Muscle of back (tissue), 11 donors: Measurements from ENCODE around the gene ZNF474. TPM values are rescaled to one million over a fixed set of nuclear protein-coding genes. Genes with fewer than 3 reads are reported as not detected.

Source experiments
- DNase-seq, 3 donors: peaks; one replicate each; pipeline versions ENCODE4 v3.0.0 to v3.0.0-alpha.2; 2013
- polyA plus RNA-seq, 10 donors: library from polyadenylated mRNA; unstranded; fragments of 120-200 nt; gene quantifications; one replicate each; pipeline ENCODE4 v1.2.1, GENCODE V29; 2013; ENCODE audit not compliant: insufficient read length in 10 of 10

The ZNF474 gene
- polyA plus RNA-seq, 10 donors: 0.98 to 4.2 (median 1.6) TPM

DNA sequence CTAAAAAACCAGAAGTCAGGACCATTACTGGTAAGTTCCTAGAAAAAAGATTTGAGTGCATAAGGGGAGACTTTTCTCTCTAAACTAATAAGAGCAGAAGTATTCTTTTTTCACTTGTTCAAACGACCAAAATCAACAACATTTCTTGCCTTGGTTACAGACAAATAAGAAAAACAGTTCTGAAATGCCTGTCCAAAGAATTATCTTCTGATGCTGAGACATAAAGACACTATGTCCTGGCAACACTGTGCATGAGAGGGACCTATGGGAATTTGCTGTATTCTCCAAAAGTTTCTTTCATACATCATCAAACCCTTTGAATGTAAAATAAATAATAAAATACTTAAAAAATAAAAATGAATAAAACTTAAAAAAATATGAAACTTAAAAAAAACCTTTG lies 50.4 kb downstream of the ZNF474 start:
- DNase-seq: peak in 2 of 3 donors; percentile 44 to 58

DNA sequence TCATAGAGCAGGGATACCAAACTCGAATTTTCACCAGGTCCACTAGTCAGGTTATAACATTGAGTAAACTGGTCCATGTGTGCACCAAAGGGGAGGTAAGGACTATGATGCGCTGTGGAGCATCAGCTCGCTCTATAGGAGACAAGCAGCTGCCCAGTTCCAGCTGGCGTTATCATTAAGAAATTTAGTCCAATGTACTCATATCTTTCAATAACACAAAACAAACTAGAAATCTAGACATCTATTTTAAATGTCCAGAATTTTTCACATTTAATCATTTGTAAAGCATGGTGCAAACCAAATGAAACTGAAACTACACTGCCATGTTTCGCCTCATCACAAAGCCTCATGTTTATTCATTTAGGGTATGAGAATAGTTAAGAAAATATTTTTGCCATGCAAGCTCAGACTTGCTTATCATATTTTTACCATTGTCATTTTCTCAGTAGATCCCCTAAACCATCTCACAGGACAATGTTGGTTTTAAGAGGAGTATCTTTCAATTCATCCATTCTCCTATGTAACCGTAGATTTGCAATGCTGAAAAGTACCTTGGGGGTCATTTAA lies 50.9 kb downstream of the ZNF474 start:
- DNase-seq: no peak

- DNase-seq: peak; percentile 37 to 88 (median 50)
Measured at GRCh38 chr5:122180863-122181548, 51.7 kb downstream of the ZNF474 start.

GRCh38 chr5:122181863-122182262 lies 52.5 kb downstream of the ZNF474 start:
- DNase-seq: peak in 2 of 3 donors; percentile 36 to 73

- peak; percentile 68 to 80 (median 73) for DNase-seq
Measured at GRCh38 chr5:122182491-122182921, 53.2 kb downstream of the ZNF474 start.

GRCh38 chr5:122183098-122183787 lies 53.9 kb downstream of the ZNF474 start:
- peak in 2 of 3 donors; percentile 50 to 68 for DNase-seq

DNA sequence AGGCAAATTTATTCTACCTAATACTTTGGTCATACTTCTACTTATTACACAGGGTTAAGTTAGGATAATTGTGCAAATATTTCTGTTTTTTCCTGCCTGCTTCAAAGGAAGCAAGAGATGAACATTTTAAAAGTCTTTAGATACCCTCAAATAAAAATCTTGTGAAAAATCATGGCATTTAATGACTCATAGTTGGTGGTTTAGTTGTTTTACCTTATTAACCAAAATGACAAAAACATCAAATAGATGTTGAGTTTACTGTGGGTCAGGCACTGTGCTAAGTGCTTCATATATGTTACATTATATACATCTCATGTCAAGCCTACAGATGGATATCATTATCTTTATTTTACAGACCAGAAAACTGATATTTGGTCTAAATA lies 54.4 kb downstream of the ZNF474 start:
- DNase-seq: no peak

GRCh38 chr5:122184676-122185255 lies 55.4 kb downstream of the ZNF474 start:
- DNase-seq: no peak

- no peak for DNase-seq
Measured at GRCh38 chr5:122187426-122187825, 58.1 kb downstream of the ZNF474 start.

GRCh38 chr5:122190156-122190555 lies 60.8 kb downstream of the ZNF474 start:
- DNase-seq: no peak

- peak; percentile 69 to 84 (median 76) for DNase-seq
Measured at GRCh38 chr5:122192497-122193496, 63.5 kb downstream of the ZNF474 start.

- peak in 1 of 3 donors; percentile 83 for DNase-seq
Measured at GRCh38 chr5:122195802-122196394, 66.6 kb downstream of the ZNF474 start.

GRCh38 chr5:122199146-122199545 lies 69.8 kb downstream of the ZNF474 start:
- DNase-seq: no peak

DNA sequence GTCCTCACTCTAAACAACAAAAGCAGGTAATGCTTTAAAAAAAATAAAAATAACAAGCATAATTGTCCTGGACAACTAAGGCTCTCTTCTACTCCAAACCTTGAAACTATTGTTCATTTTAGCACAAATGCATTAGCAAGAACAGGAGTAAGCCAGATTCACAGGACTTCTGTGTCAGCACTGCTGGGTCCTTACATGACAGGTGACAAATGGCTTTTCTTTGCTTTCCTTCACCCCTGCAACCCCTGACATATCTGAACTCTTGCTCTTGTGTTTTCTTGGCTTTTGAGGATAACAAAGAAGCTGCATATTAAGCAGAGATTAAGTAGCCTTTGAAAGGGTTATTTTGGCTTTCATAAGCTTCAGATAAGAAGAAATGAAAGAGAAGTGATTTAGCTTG lies 71.1 kb downstream of the ZNF474 start:
- no peak for DNase-seq

GRCh38 chr5:122200865-122201264 lies 71.5 kb downstream of the ZNF474 start:
- no peak for DNase-seq

DNA sequence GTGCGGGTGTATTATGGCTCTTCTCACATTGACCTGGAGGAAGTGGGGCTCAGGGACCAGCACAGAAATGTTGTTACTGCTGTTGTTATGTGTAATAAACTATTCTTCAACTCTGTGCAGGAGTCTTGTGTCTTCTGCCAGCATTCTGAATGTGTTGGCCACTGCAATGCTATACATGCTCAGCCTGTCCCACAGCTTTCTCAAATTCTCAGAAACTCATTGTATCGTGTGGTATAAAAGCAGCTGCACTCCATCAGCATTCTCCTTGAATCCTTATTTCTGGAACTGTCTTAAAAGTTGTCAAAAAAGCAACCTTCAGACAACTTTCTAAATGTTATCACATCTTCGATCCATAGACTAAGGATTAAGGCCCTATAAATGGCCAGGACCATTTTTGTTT lies 72.0 kb downstream of the ZNF474 start:
- peak in 1 of 3 donors; percentile 41 for DNase-seq

DNA sequence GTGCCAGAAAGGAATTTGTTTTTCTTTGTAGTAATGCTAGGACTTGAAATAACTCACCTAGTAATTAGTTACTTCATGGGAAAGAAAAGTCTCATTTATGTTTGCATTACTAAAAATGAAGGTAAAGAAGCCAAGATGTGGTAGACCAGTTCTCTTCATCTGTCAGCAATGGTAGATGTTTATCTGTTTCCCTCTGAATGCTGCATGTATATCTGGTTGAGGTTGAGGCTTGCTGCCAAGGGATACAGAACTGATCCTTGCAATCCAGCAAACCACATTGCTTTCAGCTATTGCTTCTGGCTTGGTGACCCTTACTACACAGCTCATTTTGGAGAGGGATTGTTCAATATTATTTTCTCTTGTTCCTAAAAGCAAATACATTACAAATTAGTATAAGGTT lies 73.6 kb downstream of the ZNF474 start:
- no peak for DNase-seq
